ENCODE measurements around the gene MBOAT2. TPM values are rescaled to one million over a fixed set of nuclear protein-coding genes. Genes with fewer than 3 reads are reported as not detected.

Gene MBOAT2
- total RNA-seq, 2 donors from 2014 or later, result 5.2 to 5.8 TPM

DNA sequence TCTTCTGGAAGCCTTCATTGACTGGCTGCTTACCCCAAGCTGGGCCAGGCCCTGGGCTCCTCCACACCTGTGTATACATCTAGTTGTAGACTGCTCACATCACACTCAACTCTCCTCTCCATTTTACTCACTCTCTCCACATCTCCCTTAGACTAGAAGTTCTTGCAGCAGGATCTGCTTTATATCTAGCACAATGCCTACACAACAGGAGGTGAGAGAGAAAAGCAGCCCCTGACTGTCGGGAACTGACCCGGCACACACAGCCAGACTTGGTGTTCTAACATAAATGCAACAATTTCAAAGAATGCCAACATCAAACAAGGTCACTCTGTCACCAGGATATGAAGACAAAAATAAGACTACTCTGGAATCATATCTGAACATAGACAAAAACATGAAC is 172.0 kb downstream of the MBOAT2 start:
- TF ChIP-seq, protein P1, sequence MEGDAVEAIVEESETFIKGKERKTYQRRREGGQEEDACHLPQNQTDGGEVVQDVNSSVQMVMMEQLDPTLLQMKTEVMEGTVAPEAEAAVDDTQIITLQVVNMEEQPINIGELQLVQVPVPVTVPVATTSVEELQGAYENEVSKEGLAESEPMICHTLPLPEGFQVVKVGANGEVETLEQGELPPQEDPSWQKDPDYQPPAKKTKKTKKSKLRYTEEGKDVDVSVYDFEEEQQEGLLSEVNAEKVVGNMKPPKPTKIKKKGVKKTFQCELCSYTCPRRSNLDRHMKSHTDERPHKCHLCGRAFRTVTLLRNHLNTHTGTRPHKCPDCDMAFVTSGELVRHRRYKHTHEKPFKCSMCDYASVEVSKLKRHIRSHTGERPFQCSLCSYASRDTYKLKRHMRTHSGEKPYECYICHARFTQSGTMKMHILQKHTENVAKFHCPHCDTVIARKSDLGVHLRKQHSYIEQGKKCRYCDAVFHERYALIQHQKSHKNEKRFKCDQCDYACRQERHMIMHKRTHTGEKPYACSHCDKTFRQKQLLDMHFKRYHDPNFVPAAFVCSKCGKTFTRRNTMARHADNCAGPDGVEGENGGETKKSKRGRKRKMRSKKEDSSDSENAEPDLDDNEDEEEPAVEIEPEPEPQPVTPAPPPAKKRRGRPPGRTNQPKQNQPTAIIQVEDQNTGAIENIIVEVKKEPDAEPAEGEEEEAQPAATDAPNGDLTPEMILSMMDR (IDR thresholded peaks at IDR 0.05), result no peak
- Histone ChIP-seq H3K4me1 (peaks cover 0 to 38% of the 10 kb centered on the region in 2 donors), H3K4me3 (no peak overlapping the region), H3K27me3 (no peaks in the 10 kb centered on the region), H3K36me3 (no peaks in the 10 kb centered on the region), H3K9me3 (no peaks in the 10 kb centered on the region), H3K27ac (no peak overlapping the region)
- DNase-seq (ENCODE audit: low spot score), result no peak

DNA sequence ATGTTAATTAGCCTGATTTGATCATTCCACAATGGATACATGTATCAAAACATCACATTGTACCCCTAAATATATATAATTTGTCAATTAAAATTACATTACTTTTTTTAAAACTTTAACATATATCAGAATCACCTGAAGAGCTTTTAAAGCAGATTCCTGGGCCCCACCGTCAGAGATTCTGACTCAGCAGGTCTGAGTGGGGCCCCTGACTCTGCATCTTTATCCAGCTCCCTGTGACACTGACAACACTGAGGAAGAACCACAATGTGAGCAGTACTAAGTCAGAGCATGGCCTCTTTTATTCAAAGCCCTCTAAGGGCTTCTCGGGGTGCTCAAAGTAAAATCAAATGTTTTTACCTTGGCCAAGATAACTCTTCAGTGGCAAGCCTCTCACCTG is 175.8 kb downstream of the MBOAT2 start:
- Histone ChIP-seq H3K9me3 (no peaks in the 10 kb centered on the region), H3K4me1 (peaks cover 0 to 9% of the 10 kb centered on the region in 2 donors), H3K4me3 (no peak overlapping the region), H3K36me3 (peaks cover 6% of the 10 kb centered on the region), H3K27me3 (no peaks in the 10 kb centered on the region), H3K27ac (no peak overlapping the region)
- TF ChIP-seq, protein P1 (IDR thresholded peaks at IDR 0.05), result no peak
- DNase-seq (ENCODE audit: low spot score), result no peak

DNA sequence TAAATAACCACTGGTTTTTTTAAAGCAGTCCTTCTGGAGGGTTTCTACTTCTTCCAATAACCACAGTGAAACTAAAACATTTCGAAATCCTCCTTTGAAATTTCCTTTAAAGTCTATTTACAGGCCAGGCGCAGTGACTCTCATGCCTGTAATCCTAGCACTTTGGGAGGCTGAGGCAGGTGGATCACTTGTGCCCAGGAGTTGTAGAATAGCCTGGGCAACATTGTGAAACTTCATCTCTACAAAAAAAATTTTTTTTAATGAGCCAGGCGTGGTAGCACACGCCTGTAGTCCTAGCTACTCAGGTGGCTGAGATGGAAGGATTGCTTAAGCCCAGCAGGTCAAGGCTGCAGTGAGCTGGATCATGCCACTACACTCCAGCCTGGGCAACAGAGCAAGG is 181.3 kb downstream of the MBOAT2 start:
- Histone ChIP-seq H3K27ac (no peak overlapping the region), H3K36me3 (peaks cover 9% of the 10 kb centered on the region)

DNA sequence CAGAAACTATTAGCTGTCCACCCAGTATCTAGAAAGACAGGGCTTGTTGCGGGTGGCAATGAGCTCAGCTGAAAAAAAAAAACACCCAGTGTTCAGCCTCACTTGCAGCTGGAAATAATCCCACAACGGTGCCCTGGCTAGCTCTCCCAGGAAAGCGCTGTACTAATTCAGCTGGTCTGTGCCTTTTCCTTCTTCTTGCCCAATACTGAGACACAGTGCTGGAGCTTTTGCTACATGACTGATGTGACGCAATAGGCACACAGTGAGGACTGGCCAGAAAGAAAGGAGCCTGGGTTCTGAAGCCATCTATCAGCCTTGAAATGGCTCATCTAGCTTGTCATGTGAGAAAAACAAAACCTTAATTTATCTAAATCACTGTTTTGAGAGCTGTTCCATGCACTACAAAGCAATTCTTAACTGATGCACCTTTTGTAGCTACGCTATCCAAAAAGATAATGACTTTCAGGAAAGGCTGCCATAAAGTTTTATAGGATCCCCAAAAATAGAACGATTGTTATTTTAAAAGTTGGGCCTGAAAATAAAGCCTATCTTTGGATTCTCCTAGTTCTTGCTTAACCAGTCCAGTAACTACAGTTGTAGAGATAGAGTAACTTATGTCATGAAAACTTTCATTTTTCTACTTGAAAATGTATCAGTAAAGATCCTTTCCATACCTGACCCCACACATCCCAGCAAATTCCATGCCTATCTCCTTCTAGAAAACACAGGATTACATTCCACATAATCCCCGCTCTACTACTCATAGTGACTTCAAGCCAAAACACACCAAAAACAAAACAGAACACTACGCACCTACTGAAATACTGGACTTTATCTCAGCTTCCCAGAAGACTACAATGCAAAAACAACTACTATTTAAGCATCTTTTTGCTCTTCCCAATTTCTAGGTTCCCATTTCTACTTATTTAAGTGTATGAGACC is 181.9 kb downstream of the MBOAT2 start:
- peak; percentile 77 for DNase-seq (ENCODE audit: low spot score)
- no peaks in the 10 kb centered on the region for H3K9me3 ChIP-seq
- no peaks in the 10 kb centered on the region for H3K27me3 ChIP-seq
- TF ChIP-seq, protein P1 (IDR thresholded peaks at IDR 0.05), result no peak
- H3K27ac ChIP-seq, result peak overlapping the region in 1 of 2 donors; percentile 26
- H3K4me3 ChIP-seq, result no peak overlapping the region
- peaks cover 0 to 26% of the 10 kb centered on the region in 2 donors for H3K4me1 ChIP-seq
- peaks cover 13% of the 10 kb centered on the region for H3K36me3 ChIP-seq

More for the DNA sequence above, 181.3 kb downstream of the MBOAT2 start:
- Histone ChIP-seq H3K4me3 (no peak overlapping the region), H3K9me3 (no peaks in the 10 kb centered on the region), H3K4me1 (peaks cover 0 to 26% of the 10 kb centered on the region in 2 donors), H3K27me3 (no peaks in the 10 kb centered on the region)
- TF ChIP-seq, protein P1 (IDR thresholded peaks at IDR 0.05), result no peak
- no peak for DNase-seq (ENCODE audit: low spot score)

DNA sequence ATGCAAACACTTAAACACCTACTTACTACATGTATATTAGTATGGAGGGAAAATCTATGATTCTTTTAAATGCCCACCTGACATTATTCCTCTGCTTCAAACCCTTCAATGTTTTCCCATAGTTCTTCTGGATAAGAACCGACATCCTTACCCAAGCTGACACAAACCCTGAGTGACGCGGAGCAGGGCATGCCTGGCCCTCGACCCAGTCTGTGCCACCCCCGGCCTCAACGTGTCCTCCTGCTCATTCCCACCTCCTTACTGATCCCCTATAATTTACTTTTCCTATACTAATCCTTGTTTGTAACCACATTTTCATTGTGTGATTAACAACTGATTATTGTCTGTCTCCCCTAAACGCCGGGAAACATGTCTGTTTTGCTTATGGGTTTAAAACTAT is 183.5 kb downstream of the MBOAT2 start:
- no peak overlapping the region for H3K4me3 ChIP-seq
- H3K36me3 ChIP-seq, result peaks cover 10% of the 10 kb centered on the region
- no peak overlapping the region for H3K27ac ChIP-seq
- no peak for DNase-seq (ENCODE audit: low spot score)
- H3K9me3 ChIP-seq, result no peaks in the 10 kb centered on the region
- TF ChIP-seq, protein P1 (IDR thresholded peaks at IDR 0.05), result no peak
- H3K4me1 ChIP-seq, result peaks cover 0 to 26% of the 10 kb centered on the region in 2 donors
- no peaks in the 10 kb centered on the region for H3K27me3 ChIP-seq

Measured in right atrium auricular region (tissue), 2 donors.